ENCODE measurements around the gene NEIL1. TPM values are rescaled to one million over a fixed set of nuclear protein-coding genes. Genes with fewer than 3 reads are reported as not detected.

Gene NEIL1
- total and polyA plus RNA-seq, 10 of the 15 experiments (the other 5 are each of a cell fraction or from before 2014, with no cell fraction given), result 0.10 to 2.3 (median 0.66) TPM

DNA sequence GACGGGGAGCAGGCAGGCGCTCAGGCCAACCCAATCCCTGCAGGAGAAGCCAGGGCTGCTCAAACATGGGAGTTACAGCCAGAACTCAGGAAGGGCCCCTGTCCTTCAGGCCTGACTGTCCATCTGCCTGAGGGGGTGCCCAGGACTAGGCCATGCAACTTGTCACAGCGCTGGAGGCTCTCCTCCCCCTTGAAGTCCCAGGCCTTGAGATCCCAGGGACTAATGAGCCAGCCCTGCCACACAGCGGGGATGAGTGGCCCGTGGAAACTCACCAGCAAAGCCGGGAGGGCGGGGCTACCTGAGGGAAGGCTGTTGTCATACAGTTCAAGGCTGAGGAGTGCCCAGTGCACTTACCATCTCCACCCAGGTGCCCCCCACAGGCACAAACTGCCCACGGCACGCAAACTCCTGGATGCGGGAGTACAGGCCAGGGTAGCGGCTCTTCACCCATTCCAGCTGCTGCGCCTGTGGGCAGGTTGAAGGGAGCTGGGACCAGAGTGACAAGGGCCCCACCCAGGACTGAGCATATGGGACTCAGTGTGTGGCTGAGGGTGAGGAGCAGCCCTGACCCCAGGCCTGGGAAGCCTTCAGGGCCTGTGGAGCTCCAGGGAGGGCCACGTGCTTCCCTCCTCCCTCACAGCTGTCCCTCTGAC, 15.3 kb downstream of the NEIL1 start:
- SMC1A ChIA-PET (ENCODE audit: uncharacterized antibody, unreplicated experiment), result no interaction called here
- Histone ChIP-seq H3K36me3 (ENCODE audit: control insufficient read depth in 2 of 2, insufficient read depth in 2 of 2, low read length in 1 of 2) (peaks cover 0 to 12% of the 10 kb centered on the region in 2 experiments), H3K4me2 (ENCODE audit: control insufficient read depth, insufficient read depth) (no peak overlapping the region), H3K27ac (ENCODE audit: control insufficient read depth, insufficient read depth) (no peak overlapping the region), H3K9ac (ENCODE audit: control insufficient read depth, insufficient read depth, low read length) (no peak overlapping the region), H3K27me3 (replicated peaks in 1 of 2; ENCODE audit: control insufficient read depth in 2 of 2, insufficient read depth in 2 of 2, low read length in 1 of 2) (no peaks in the 10 kb centered on the region), H3K4me1 (ENCODE audit: control insufficient read depth, insufficient read depth, low read length) (peaks cover under 1% of the 10 kb centered on the region; the same call in 1 of the 2 replicates), H3K4me3 (no peak overlapping the region), H3K79me2 (ENCODE audit: control insufficient read depth, insufficient read depth, low read length) (no peaks in the 10 kb centered on the region; the same call in 1 of the 2 replicates), H3K9me3 (replicated peaks; ENCODE audit: control insufficient read depth, insufficient read depth, low read length) (no peaks in the 10 kb centered on the region), H2AFZ (ENCODE audit: control insufficient read depth, low read depth, low read length) (no peak overlapping the region), H4K20me1 (ENCODE audit: control insufficient read depth, insufficient read depth) (no peaks in the 10 kb centered on the region)
- BruUV-seq (replicated peaks), result no TSS peak
- CTCF ChIA-PET, result no interaction called here
- intact Hi-C loops (cut with micrococcal nuclease; ENCODE audit: unreplicated experiment) (no loop called here), in situ Hi-C loops (cut with MboI) (no loop called here)
- POLR2A ChIA-PET, result no interaction called here
- ATAC-seq (no peak), DNase-seq (ENCODE audit: low read depth, low spot score) (no peak), FAIRE-seq (no peak)
- RAD21 ChIA-PET (ENCODE audit: unreplicated experiment), result no interaction called here
- TF ChIP-seq POLR2A (IDR thresholded peaks at IDR 0.05; ENCODE audit: low read depth, low read length), result peak; percentile 2; the same call in 1 of the 2 replicates
- no peak for TF ChIP-seq ZNF622 (IDR thresholded peaks at IDR 0.05)
- TF ChIP-seq JUNB (IDR thresholded peaks at IDR 0.05), result no peak
- WGBS (ENCODE audit: insufficient coverage, insufficient replicate concordance, low lambda C conversion rate, missing lambda C conversion rate), result 85% methylated on average over 13 of the region's 13 CpGs

DNA sequence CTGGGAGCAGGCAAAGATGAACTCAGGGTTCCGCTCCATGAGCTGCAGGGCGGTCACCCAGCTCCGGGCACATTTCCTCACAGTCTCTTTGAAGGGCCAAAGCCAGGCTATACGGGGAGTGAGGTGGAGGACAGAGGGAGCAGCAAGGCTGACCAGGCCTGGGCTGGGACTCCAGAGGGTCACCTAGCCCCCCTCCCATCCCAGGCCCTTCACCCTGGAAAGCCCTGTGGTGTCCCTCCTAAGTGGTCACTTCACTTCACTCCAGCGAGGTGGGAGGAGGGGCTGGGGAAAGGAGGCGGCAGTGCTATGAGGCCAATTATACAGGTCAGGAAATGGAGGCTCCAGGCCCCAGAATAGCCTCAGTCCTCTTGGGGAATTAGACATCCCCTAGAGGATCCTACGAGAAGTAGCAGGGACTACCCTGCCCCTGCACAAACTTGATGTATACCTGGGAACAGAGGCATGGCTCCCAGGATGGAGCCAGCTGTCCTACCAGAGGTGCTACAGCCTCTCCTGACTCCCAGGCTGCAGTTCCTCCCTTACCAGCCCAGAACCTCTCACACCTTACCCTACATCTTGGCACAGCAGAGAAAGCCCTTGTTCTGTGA, 15.9 kb downstream of the NEIL1 start:
- H3K9ac ChIP-seq (ENCODE audit: control insufficient read depth, insufficient read depth, low read length), result no peak overlapping the region
- H3K79me2 ChIP-seq (ENCODE audit: control insufficient read depth, insufficient read depth, low read length), result peaks cover 5% of the 10 kb centered on the region
- intact Hi-C loops (cut with micrococcal nuclease; ENCODE audit: unreplicated experiment), result no loop called here
- no peak for TF ChIP-seq STAT1 (conservative IDR thresholded peaks at IDR 0.05)
- TF ChIP-seq TCF12 (IDR thresholded peaks at IDR 0.05; ENCODE audit: low read depth, low read length), result no peak
- TF ChIP-seq SIX5 (IDR thresholded peaks at IDR 0.05; ENCODE audit: low read depth, low read length, severe bottlenecking), result no peak
- no peak for TF ChIP-seq SMAD1 (IDR thresholded peaks at IDR 0.05; ENCODE audit: low read depth, partially characterized antibody)
- H3K9me3 ChIP-seq (replicated peaks; ENCODE audit: control insufficient read depth, insufficient read depth, low read length), result no peaks in the 10 kb centered on the region
- H3K4me1 ChIP-seq (ENCODE audit: control insufficient read depth, insufficient read depth, low read length), result peaks cover 6% of the 10 kb centered on the region
- ChIA-PET CTCF (interaction anchor here (1.4 kb wide), 1 partner anchor 277 kb away, joined by 3 read pairs; the partner anchor contains the start of gene IMP3), SMC1A (ENCODE audit: uncharacterized antibody, unreplicated experiment) (interaction anchor here (0.7 kb wide), 1 partner anchor 14 kb away, joined by 3 read pairs; no protein-coding TSS in a partner anchor), POLR2A (no interaction called here), RAD21 (ENCODE audit: unreplicated experiment) (no interaction called here)
- 77% methylated on average over 7 of the region's 7 CpGs for WGBS (ENCODE audit: insufficient coverage, insufficient replicate concordance, low lambda C conversion rate, missing lambda C conversion rate)
- no peak overlapping the region for H2AFZ ChIP-seq (ENCODE audit: control insufficient read depth, low read depth, low read length)
- no peak overlapping the region for H3K4me2 ChIP-seq (ENCODE audit: control insufficient read depth, insufficient read depth)
- H3K36me3 ChIP-seq (ENCODE audit: control insufficient read depth in 2 of 2, insufficient read depth in 2 of 2, low read length in 1 of 2), result peaks cover 0 to 12% of the 10 kb centered on the region in 2 experiments
- H3K27me3 ChIP-seq (replicated peaks in 1 of 2; ENCODE audit: control insufficient read depth in 2 of 2, insufficient read depth in 2 of 2, low read length in 1 of 2), result no peaks in the 10 kb centered on the region
- ATAC-seq, result no peak
- H3K4me3 ChIP-seq, result no peak overlapping the region
- no TSS peak for BruUV-seq (replicated peaks)
- FAIRE-seq, result no peak
- no peak overlapping the region for H3K27ac ChIP-seq (ENCODE audit: control insufficient read depth, insufficient read depth)
- DNase-seq (ENCODE audit: low read depth, low spot score), result no peak
- in situ Hi-C loops (cut with MboI), result no loop called here
- no peaks in the 10 kb centered on the region for H4K20me1 ChIP-seq (ENCODE audit: control insufficient read depth, insufficient read depth)
